Tibial artery (tissue), 4 donors: ENCODE results near the gene IL1A.
"Not testable (repeated sequence)": the region's sequence is repeated elsewhere in the genome, so short reads cannot be mapped to it uniquely, and the experiment has no call there.

Experiments
- DNase-seq, 2 donors: peaks; one replicate each; pipeline ENCODE4 v3.0.0-alpha.2; 2019
- H3K27ac ChIP-seq, 2 donors: fragments of 200-600 bp; sonication (generic) in 1 of 2; 1 replicate in 1 of 2; 2 replicates in 1 of 2; pipeline ENCODE4 v1.5.1; 2018 to 2019; ENCODE audit warnings: mild to moderate bottlenecking in 1 of 2
- H3K27me3 ChIP-seq, 2 donors: fragments of 200-600 bp; sonication (generic) in 1 of 2; one replicate each; pipeline versions ENCODE4 v1.5.1 to v1.6.0; 2016 to 2019
- H3K36me3 ChIP-seq, 3 donors: fragments of 200-600 bp; sonication (generic) in 2 of 3; one replicate each; pipeline ENCODE4 v1.5.1; 2016 to 2019; ENCODE audit warnings: mild to moderate bottlenecking in 2 of 3
- H3K4me1 ChIP-seq, 4 donors: fragments of 200-600 bp; sonication (generic) in 2 of 4; 1 replicate in 3 of 4; 2 replicates in 1 of 4; pipeline ENCODE4 v1.5.1; 2016 to 2019
- H3K4me3 ChIP-seq, 2 donors: fragments of 200-600 bp; sonication (generic) in 1 of 2; 1 replicate in 1 of 2; 2 replicates in 1 of 2; pipeline ENCODE4 v1.5.1; 2018 to 2019; ENCODE audit warnings: mild to moderate bottlenecking in 2 of 2
- H3K9me3 ChIP-seq, 3 donors: fragments of 200-600 bp; sonication (generic) in 1 of 3; one replicate each; pipeline ENCODE4 v1.5.1; 2016 to 2019
- CTCF ChIP-seq, 2 experiments: fragments of 200-600 bp in 1 of 2; fragments of 450-650 bp in 1 of 2; IDR thresholded peaks; one replicate each; pipeline ENCODE4 v1.5.1; 2017 to 2019; ENCODE audit warnings: antibody characterized with exemption in 2 of 2, mild to moderate bottlenecking in 1 of 2, moderate library complexity in 1 of 2
- intact Hi-C: fragments of 100-400 bp; cut with DNase I; formaldehyde crosslinking; loops from one replicate; pipeline ENCODE4 v1.15.0; 2023; ENCODE audit warnings: low total_unique reads

IL1A gene

GRCh38 chr2:112784199-112785189 is at the start of gene IL1A:
Gene IL1A (minus strand): TSS chr2:112784493. CDS start chr2:112783770, 723 bp downstream.
- no peak within 1 kb of the TSS for H3K27ac ChIP-seq
- DNase-seq = no peak

DNA sequence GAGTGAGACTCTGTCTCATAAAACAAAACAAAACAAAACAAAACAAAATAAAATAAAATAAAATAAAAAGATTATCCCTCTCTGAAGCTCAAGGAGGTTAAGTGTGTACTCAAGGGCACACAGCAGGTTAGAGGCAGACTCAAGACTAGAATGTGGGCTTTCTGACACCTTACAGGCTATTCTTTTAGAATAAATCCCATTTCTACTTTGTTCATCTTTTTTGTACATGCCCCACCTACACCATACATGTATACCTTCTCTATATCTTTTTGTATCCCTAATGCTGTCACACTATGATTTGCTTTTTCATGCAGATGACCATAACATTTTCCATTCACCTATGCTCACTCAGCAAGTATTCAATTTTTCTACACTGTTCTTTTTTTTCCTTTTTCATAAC is 49.7 kb upstream of the IL1A start:
- no peak overlapping the region for H3K27ac ChIP-seq
- DNase-seq = no peak
- TF ChIP-seq CTCF (IDR thresholded peaks at IDR 0.05) = no peak
- no peak overlapping the region for H3K4me3 ChIP-seq
- H3K4me1 ChIP-seq = no peaks in the 10 kb centered on the region
- no peaks in the 10 kb centered on the region for H3K27me3 ChIP-seq
- no peaks in the 10 kb centered on the region for H3K9me3 ChIP-seq
- H3K36me3 ChIP-seq = no peaks in the 10 kb centered on the region
- intact Hi-C loops = no loop called here

More at GRCh38 chr2:112784199-112785189, at the start of gene IL1A:
- no peak for TF ChIP-seq CTCF (IDR thresholded peaks at IDR 0.05)
- Histone ChIP-seq H3K36me3 (no peaks in the 10 kb centered on the region), H3K4me1 (no peaks in the 10 kb centered on the region), H3K4me3 (no peak within 1 kb of the TSS), H3K9me3 (no peaks in the 10 kb centered on the region), H3K27me3 (no peaks in the 10 kb centered on the region)
- intact Hi-C loops = no loop called here

DNA sequence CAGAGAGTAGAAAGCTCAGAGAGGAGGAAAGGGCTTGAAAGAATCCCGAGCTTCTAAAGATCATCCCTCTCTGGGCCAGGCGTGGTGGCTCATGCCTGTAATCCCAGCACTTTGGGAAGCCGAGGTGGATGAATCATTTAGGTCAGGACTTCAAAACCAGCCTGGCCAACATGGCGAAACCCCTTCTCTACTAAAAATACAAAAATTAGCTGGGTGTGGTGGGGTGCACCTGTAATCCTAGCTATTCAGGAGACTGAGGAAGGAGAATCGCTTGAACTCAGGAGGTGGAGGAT is 49.3 kb upstream of the IL1A start:
- H3K9me3 ChIP-seq, DNase-seq, H3K4me3 ChIP-seq, H3K27me3 ChIP-seq, H3K36me3 ChIP-seq, H3K4me1 ChIP-seq, H3K27ac ChIP-seq, intact Hi-C loops: not testable (repeated sequence)

DNA sequence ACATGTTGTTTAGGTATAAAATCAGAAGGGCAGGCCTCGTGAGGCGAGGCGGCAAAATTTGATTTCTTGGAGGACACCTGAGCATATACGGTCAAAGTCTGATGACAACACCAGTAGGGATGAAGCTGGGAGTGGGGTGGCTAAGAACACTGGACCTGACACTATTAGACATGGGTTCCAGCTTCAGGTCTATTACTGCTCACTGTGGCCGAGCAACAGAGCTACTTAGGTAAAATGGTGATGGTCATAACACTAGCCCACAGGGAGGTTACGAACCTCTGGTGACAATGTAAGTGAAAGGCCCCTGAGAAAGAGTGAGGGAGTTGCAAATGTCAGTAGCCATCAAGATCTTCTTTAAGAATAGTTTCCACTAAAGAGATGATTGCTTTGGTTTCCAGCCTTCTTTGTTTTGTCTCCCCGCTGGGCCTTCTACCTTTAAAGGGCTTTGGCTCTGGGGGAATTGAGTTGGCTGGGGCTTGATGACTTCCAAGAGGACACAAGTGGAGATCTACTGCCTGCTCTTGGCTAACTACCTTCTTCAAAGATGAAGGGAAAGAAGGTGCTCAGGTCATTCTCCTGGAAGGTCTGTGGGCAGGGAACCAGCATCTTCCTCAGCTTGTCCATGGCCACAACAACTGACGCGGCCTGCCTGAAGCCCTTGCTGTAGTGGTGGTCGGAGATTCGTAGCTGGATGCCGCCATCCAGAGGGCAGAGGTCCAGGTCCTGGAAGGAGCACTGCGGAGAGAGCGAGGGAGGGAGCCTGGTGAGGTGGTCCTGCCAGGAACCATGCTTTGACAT is 48.7 kb upstream of the IL1A start:
- no peak for DNase-seq
- Histone ChIP-seq H3K4me3 (no peak overlapping the region), H3K4me1 (no peaks in the 10 kb centered on the region), H3K27me3 (no peaks in the 10 kb centered on the region), H3K27ac (no peak overlapping the region), H3K36me3 (no peaks in the 10 kb centered on the region), H3K9me3 (no peaks in the 10 kb centered on the region)
- TF ChIP-seq CTCF (IDR thresholded peaks at IDR 0.05) = no peak
- intact Hi-C loops = no loop called here

GRCh38 chr2:112831946-112832840 is 47.9 kb upstream of the IL1A start:
- DNase-seq = no peak
- Histone ChIP-seq H3K9me3 (no peaks in the 10 kb centered on the region), H3K27me3 (no peaks in the 10 kb centered on the region), H3K4me1 (no peaks in the 10 kb centered on the region), H3K27ac (no peak overlapping the region), H3K36me3 (no peaks in the 10 kb centered on the region), H3K4me3 (no peak overlapping the region)
- intact Hi-C loops = no loop called here
- TF ChIP-seq CTCF (IDR thresholded peaks at IDR 0.05) = no peak
